Liver (tissue), 3 donors: ENCODE data around the gene PEX14.
A peak's percentile ranks its signal among the peaks of the same experiment; 100 is the strongest.

Experiments
- FOXA2 ChIP-seq: IDR thresholded peaks from 2 replicates; pipeline ENCODE4 v1.6.1; 2016; ENCODE audit warnings: antibody characterized with exemption
- GABPA ChIP-seq, 2 donors: IDR thresholded peaks in 1 of 2; conservative IDR thresholded peaks in 1 of 2; 2 replicates each; pipeline ENCODE4 v1.6.1; 2016; ENCODE audit warnings: antibody characterized with exemption in 2 of 2, mild to moderate bottlenecking in 1 of 2, moderate library complexity in 1 of 2
- HNF4A ChIP-seq, 2 donors: conservative IDR thresholded peaks; 2 replicates each; pipeline ENCODE4 v1.6.1; 2016; ENCODE audit warnings: antibody characterized with exemption in 2 of 2, mild to moderate bottlenecking in 2 of 2
- JUND ChIP-seq, 2 donors: IDR thresholded peaks; 2 replicates each; pipeline ENCODE4 v1.6.1; 2016; ENCODE audit warnings: antibody characterized with exemption in 2 of 2
- MAX ChIP-seq: IDR thresholded peaks from 2 replicates; pipeline ENCODE4 v1.6.1; 2016; ENCODE audit warnings: antibody characterized with exemption
- NR2F2 ChIP-seq: IDR thresholded peaks from 2 replicates; pipeline ENCODE4 v1.6.1; 2016; ENCODE audit warnings: antibody characterized with exemption
- RAD21 ChIP-seq, 2 donors: IDR thresholded peaks; 2 replicates each; pipeline ENCODE4 v1.6.1; 2016; ENCODE audit warnings: antibody characterized with exemption in 2 of 2, mild to moderate bottlenecking in 2 of 2
- SP1 ChIP-seq: IDR thresholded peaks from 2 replicates; pipeline ENCODE4 v1.6.1; 2018; ENCODE audit warnings: antibody characterized with exemption, mild to moderate bottlenecking
- TAF1 ChIP-seq: conservative IDR thresholded peaks from 2 replicates; pipeline ENCODE4 v1.6.1; 2016; ENCODE audit warnings: antibody characterized with exemption, mild to moderate bottlenecking
- YY1 ChIP-seq: IDR thresholded peaks from 2 replicates; pipeline ENCODE4 v1.6.1; 2016; ENCODE audit warnings: antibody characterized with exemption, mild to moderate bottlenecking
- TF ChIP-seq, protein P1 (sequence below): fragments of 150-350 bp; IDR thresholded peaks from 2 replicates; pipeline ENCODE4 v1.5.1; 2017; ENCODE audit warnings: improper control_type of control experiment, low read depth, low read length; ENCODE audit not compliant: missing input control
- TF ChIP-seq, protein P2 (sequence below): IDR thresholded peaks from 2 replicates; pipeline ENCODE4 v1.6.1; 2016; ENCODE audit warnings: antibody characterized with exemption
- TF ChIP-seq, protein P3 (sequence below): IDR thresholded peaks from 2 replicates; pipeline ENCODE4 v1.6.1; 2016; ENCODE audit warnings: antibody characterized with exemption, mild to moderate bottlenecking
- donor health status: healthy.
- donor health status: healthy.

DNA sequence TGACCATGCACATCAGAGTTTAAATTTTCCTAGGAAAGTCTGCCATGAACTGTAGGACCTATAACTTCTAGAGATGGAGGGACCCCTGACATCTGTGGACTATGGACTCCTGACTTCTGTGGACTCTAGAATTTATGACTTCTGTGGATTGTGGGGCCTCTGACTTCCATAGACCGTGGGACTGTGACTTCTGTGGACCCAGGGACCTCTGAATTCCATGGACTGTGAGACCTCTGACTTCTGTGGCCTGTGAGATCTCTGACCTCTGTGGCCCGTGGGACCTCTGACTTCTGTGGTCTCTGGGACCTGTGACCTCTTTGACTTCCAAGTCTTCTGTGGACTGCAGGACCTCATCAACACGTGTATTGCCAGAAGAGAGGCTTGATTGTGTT is 36.7 kb downstream of the PEX14 start:
- TF ChIP-seq, protein P1, sequence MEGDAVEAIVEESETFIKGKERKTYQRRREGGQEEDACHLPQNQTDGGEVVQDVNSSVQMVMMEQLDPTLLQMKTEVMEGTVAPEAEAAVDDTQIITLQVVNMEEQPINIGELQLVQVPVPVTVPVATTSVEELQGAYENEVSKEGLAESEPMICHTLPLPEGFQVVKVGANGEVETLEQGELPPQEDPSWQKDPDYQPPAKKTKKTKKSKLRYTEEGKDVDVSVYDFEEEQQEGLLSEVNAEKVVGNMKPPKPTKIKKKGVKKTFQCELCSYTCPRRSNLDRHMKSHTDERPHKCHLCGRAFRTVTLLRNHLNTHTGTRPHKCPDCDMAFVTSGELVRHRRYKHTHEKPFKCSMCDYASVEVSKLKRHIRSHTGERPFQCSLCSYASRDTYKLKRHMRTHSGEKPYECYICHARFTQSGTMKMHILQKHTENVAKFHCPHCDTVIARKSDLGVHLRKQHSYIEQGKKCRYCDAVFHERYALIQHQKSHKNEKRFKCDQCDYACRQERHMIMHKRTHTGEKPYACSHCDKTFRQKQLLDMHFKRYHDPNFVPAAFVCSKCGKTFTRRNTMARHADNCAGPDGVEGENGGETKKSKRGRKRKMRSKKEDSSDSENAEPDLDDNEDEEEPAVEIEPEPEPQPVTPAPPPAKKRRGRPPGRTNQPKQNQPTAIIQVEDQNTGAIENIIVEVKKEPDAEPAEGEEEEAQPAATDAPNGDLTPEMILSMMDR = no peak
- TF ChIP-seq, protein P2, sequence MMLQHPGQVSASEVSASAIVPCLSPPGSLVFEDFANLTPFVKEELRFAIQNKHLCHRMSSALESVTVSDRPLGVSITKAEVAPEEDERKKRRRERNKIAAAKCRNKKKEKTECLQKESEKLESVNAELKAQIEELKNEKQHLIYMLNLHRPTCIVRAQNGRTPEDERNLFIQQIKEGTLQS = no peak
- TF ChIP-seq JUND (IDR thresholded peaks at IDR 0.05) = no peak
- no peak for TF ChIP-seq TAF1
- TF ChIP-seq RAD21 (IDR thresholded peaks at IDR 0.05) = no peak
- TF ChIP-seq, protein P3, sequence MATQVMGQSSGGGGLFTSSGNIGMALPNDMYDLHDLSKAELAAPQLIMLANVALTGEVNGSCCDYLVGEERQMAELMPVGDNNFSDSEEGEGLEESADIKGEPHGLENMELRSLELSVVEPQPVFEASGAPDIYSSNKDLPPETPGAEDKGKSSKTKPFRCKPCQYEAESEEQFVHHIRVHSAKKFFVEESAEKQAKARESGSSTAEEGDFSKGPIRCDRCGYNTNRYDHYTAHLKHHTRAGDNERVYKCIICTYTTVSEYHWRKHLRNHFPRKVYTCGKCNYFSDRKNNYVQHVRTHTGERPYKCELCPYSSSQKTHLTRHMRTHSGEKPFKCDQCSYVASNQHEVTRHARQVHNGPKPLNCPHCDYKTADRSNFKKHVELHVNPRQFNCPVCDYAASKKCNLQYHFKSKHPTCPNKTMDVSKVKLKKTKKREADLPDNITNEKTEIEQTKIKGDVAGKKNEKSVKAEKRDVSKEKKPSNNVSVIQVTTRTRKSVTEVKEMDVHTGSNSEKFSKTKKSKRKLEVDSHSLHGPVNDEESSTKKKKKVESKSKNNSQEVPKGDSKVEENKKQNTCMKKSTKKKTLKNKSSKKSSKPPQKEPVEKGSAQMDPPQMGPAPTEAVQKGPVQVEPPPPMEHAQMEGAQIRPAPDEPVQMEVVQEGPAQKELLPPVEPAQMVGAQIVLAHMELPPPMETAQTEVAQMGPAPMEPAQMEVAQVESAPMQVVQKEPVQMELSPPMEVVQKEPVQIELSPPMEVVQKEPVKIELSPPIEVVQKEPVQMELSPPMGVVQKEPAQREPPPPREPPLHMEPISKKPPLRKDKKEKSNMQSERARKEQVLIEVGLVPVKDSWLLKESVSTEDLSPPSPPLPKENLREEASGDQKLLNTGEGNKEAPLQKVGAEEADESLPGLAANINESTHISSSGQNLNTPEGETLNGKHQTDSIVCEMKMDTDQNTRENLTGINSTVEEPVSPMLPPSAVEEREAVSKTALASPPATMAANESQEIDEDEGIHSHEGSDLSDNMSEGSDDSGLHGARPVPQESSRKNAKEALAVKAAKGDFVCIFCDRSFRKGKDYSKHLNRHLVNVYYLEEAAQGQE = no peak
- TF ChIP-seq FOXA2 = no peak
- TF ChIP-seq SP1 = no peak
- TF ChIP-seq GABPA (IDR thresholded peaks at IDR 0.05 in 1 of 2, conservative IDR thresholded peaks at IDR 0.05 in 1 of 2) = no peak
- no peak for TF ChIP-seq NR2F2
- peak in 1 of 2 donors; percentile 4 for TF ChIP-seq HNF4A (conservative IDR thresholded peaks at IDR 0.05)
- TF ChIP-seq MAX = no peak
- TF ChIP-seq YY1 = no peak
